NB4 (cell line): ENCODE results near the gene ABCC8.

Experiments
- POLR2A ChIP-seq: IDR thresholded peaks from 2 replicates; pipeline ENCODE4 v1.6.1; 2011; ENCODE audit warnings: mild to moderate bottlenecking; ENCODE audit not compliant: insufficient read length; ENCODE audit errors: extremely low read depth
- TF ChIP-seq, protein P1 (sequence below): IDR thresholded peaks from one replicate; pipeline ENCODE4 v1.5.1; 2012; ENCODE audit warnings: low read depth, low read length
- TF ChIP-seq, protein P2 (sequence below): IDR thresholded peaks from 2 replicates; pipeline ENCODE4 v1.6.1; 2011; ENCODE audit warnings: low read depth, low read length

DNA sequence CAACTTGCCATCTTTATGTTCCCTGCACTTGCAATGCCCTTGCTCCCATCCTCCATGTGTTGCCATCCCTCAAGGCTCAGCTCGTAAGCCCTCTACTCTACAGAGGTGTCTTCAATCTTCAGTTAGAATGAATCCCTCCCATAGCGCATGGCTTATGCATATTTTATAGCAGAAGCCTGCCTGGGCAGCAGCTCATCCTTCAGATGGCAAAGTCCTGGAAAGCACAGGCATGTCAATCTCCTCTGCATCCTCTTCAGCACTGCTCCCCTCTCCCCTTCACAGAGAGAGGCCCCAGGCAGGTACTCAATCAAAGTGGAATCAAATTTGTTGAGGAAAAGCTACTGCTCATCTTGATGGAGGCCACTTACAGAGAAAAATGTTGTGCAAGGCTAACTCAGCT, 31.1 kb upstream of the ABCC8 start:
- TF ChIP-seq, protein P1, sequence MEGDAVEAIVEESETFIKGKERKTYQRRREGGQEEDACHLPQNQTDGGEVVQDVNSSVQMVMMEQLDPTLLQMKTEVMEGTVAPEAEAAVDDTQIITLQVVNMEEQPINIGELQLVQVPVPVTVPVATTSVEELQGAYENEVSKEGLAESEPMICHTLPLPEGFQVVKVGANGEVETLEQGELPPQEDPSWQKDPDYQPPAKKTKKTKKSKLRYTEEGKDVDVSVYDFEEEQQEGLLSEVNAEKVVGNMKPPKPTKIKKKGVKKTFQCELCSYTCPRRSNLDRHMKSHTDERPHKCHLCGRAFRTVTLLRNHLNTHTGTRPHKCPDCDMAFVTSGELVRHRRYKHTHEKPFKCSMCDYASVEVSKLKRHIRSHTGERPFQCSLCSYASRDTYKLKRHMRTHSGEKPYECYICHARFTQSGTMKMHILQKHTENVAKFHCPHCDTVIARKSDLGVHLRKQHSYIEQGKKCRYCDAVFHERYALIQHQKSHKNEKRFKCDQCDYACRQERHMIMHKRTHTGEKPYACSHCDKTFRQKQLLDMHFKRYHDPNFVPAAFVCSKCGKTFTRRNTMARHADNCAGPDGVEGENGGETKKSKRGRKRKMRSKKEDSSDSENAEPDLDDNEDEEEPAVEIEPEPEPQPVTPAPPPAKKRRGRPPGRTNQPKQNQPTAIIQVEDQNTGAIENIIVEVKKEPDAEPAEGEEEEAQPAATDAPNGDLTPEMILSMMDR = no peak
- no peak for TF ChIP-seq POLR2A
- TF ChIP-seq, protein P2, sequence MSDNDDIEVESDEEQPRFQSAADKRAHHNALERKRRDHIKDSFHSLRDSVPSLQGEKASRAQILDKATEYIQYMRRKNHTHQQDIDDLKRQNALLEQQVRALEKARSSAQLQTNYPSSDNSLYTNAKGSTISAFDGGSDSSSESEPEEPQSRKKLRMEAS = no peak
